ENCODE results near the gene WIPI1.

DNA sequence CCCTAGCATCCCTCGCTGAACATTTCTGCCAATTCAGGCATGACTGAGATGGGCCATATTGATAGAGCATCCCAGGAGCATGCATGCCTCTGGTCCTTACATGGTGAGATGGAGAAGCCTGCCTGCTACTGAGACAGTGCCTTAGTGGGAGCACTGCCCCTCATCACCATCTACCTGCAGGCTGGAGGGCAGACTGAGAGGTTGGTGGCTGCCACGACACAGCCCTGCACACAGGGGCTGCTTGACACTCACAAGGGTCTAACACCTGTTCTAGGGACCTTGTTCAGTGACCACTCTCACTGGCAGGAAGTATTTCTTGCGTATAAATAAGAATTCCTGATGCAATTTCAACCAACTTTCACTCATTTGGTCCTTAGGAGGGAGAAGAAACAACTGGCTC is 34.0 kb downstream of the WIPI1 start:
- no peak for TF ChIP-seq FOXK2 (IDR thresholded peaks at IDR 0.05)
- TF ChIP-seq, protein P1, sequence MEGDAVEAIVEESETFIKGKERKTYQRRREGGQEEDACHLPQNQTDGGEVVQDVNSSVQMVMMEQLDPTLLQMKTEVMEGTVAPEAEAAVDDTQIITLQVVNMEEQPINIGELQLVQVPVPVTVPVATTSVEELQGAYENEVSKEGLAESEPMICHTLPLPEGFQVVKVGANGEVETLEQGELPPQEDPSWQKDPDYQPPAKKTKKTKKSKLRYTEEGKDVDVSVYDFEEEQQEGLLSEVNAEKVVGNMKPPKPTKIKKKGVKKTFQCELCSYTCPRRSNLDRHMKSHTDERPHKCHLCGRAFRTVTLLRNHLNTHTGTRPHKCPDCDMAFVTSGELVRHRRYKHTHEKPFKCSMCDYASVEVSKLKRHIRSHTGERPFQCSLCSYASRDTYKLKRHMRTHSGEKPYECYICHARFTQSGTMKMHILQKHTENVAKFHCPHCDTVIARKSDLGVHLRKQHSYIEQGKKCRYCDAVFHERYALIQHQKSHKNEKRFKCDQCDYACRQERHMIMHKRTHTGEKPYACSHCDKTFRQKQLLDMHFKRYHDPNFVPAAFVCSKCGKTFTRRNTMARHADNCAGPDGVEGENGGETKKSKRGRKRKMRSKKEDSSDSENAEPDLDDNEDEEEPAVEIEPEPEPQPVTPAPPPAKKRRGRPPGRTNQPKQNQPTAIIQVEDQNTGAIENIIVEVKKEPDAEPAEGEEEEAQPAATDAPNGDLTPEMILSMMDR (IDR thresholded peaks at IDR 0.05 in 2 of 3, conservative IDR thresholded peaks at IDR 0.05 in 1 of 3; ENCODE audit: control insufficient read depth in 2 of 3, extremely low read depth in 1 of 3, insufficient read depth in 1 of 3, low read depth in 3 of 3, low read length in 3 of 3), result no peak
